NCI-H2196 (cell line): ENCODE results near the gene ARHGAP15.

ENCODE experiments used
- DNase-seq: peaks from one replicate; lab custom pipeline; 2025; ENCODE audit not compliant: unreplicated experiment; lab: John Stamatoyannopoulos, UW

The ARHGAP15 gene

DNA sequence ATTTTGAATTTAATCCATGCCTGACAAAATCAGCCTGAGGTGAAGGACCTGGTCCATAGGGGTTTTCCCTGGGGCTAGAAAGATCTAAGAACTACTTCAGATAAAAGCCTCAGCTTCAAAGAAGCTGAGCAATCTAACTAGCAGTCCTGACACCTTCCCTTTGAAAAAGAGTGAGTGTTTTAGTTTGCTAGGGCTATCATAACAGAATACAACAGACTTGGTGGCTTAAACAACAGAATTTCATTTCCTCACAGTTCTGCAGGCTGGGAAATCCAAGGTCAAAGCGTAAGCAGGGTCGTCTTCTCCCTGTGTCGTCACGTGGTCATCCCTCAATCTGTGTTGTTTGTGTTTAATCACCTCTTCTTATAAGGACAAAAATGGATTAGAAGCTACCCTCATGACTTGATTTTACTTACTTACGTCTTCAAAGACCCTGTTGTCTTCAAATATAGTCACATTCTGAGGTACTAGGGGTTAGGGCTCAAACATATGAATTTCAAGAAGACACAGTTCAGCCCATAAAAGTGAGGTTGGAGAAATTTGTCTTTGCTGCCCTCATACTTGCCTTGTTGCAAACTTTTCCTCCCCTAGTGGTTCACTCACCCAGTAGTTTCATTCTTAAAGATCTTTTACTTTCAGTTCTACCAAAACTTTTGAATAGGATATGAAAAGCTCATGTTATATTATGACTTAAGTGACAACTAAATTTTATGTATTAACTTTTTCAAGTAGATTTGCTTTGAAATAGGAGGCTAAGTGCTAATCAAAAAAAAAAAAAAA lies 673.8 kb downstream of the ARHGAP15 start:
- no peak for DNase-seq

GRCh38 chr2:143803936-143804335 lies 674.7 kb downstream of the ARHGAP15 start:
- no peak for DNase-seq

- no peak for DNase-seq
These were observed 676.4 kb downstream of the ARHGAP15 start for GRCh38 chr2:143805666-143806065.

GRCh38 chr2:143807192-143807591 lies 678.0 kb downstream of the ARHGAP15 start:
- DNase-seq = no peak

- DNase-seq = no peak
These were observed 678.5 kb downstream of the ARHGAP15 start for GRCh38 chr2:143807671-143808070.

- no peak for DNase-seq
These were observed 678.9 kb downstream of the ARHGAP15 start for GRCh38 chr2:143808166-143808565.

DNA sequence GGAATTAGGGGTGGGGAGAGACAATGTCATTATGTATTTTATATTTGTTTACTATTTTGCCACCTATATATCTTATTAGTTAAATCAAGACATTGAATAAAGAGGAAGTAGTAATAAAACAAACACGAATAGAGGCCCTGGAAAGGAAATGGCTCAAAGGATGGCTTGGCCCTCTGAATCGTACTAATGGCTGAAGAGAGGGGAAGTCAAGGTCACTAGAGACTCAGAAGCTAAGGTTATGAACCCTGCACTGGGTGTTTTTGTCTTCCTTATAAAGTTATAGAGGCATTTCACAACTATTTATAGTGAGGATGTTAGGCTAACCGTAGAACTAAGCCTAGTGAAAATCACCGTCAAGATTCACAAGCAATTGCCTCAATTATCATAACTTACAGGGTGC lies 685.9 kb downstream of the ARHGAP15 start:
- no peak for DNase-seq

- no peak for DNase-seq
These were observed 687.7 kb downstream of the ARHGAP15 start for GRCh38 chr2:143816916-143817315.
